Epithelial cell of esophagus (primary cell): ENCODE results near the gene PAX5.

Experiments used
- DNase-seq: peaks from one replicate; pipeline ENCODE4 v3.0.0; 2010; ENCODE audit warnings: low read depth
- H3K4me3 ChIP-seq: 2 replicates; pipeline ENCODE4 v1.5.1; 2011; ENCODE audit warnings: mild to moderate bottlenecking, low read length, control low read depth
- CTCF ChIP-seq: IDR thresholded peaks from 2 replicates; pipeline ENCODE4 v1.5.1; 2011; ENCODE audit warnings: low read depth, mild to moderate bottlenecking, low read length, control low read depth, inconsistent platforms; ENCODE audit not compliant: insufficient read depth; ENCODE audit errors: missing control alignments

Gene PAX5

GRCh38 chr9:36867672-36868471 is 166.2 kb downstream of the PAX5 start:
- TF ChIP-seq CTCF: no peak
- no peak for DNase-seq
- no peak overlapping the region for H3K4me3 ChIP-seq

GRCh38 chr9:36867241-36867640 is 166.8 kb downstream of the PAX5 start:
- no peak for TF ChIP-seq CTCF
- H3K4me3 ChIP-seq: no peak overlapping the region
- no peak for DNase-seq

- DNase-seq: no peak
- H3K4me3 ChIP-seq: no peak overlapping the region
- TF ChIP-seq CTCF: no peak
Measured at GRCh38 chr9:36866840-36867239, 167.2 kb downstream of the PAX5 start.

GRCh38 chr9:36865731-36866635 is 168.1 kb downstream of the PAX5 start:
- TF ChIP-seq CTCF: no peak
- no peak for DNase-seq
- no peak overlapping the region for H3K4me3 ChIP-seq

- no peak overlapping the region for H3K4me3 ChIP-seq
- no peak for DNase-seq
- TF ChIP-seq CTCF: no peak
Measured at GRCh38 chr9:36864491-36865410, 169.3 kb downstream of the PAX5 start.
